Gastrocnemius medialis (tissue), 4 donors: ENCODE measurements around the gene NUDT14. TPM values are rescaled to one million over a fixed set of nuclear protein-coding genes. Genes with fewer than 3 reads are reported as not detected.
A peak's percentile ranks its signal among the peaks of the same experiment; 100 is the strongest.

ENCODE experiments used
- ATAC-seq, 2 donors: fragments of 150-250 bp; one replicate each; pipeline ENCODE4 v1.9.1; 2016
- DNase-seq, 2 donors: peaks; one replicate each; pipeline ENCODE4 v3.0.0-alpha.2; 2019
- H3K27ac ChIP-seq, 4 donors: fragments of 200-600 bp; sonication (generic); 1 replicate in 1 of 4; 2 replicates in 3 of 4; pipeline ENCODE4 v1.5.1; 2016 to 2018; ENCODE audit warnings: mild to moderate bottlenecking in 2 of 4, moderate library complexity in 1 of 4
- H3K27me3 ChIP-seq, 3 donors: fragments of 200-600 bp; sonication (generic) in 2 of 3; 1 replicate in 1 of 3; 2 replicates in 2 of 3; pipeline versions ENCODE4 v1.5.1 to v1.6.0; 2016 to 2019; ENCODE audit warnings: mild to moderate bottlenecking in 1 of 3, moderate library complexity in 1 of 3
- H3K36me3 ChIP-seq, 2 donors: fragments of 200-600 bp; sonication (generic) in 1 of 2; one replicate each; pipeline ENCODE4 v1.5.1; 2017 to 2018
- H3K4me1 ChIP-seq, 2 donors: fragments of 200-600 bp; sonication (generic) in 1 of 2; one replicate each; pipeline ENCODE4 v1.5.1; 2016 to 2017; ENCODE audit warnings: mild to moderate bottlenecking in 2 of 2
- H3K4me3 ChIP-seq, 4 donors: fragments of 200-600 bp; sonication (generic) in 3 of 4; 1 replicate in 1 of 4; 2 replicates in 3 of 4; pipeline ENCODE4 v1.5.1; 2016 to 2019; ENCODE audit warnings: mild to moderate bottlenecking in 2 of 4
- H3K9me3 ChIP-seq, 3 donors: fragments of 200-600 bp; sonication (generic) in 2 of 3; 1 replicate in 1 of 3; 2 replicates in 2 of 3; pipeline ENCODE4 v1.5.1; 2016 to 2019
- POLR2A ChIP-seq, 2 donors: fragments of 450-650 bp; IDR thresholded peaks; one replicate each; pipeline ENCODE4 v1.6.1; 2017; ENCODE audit warnings: antibody characterized with exemption in 2 of 2, mild to moderate bottlenecking in 2 of 2, moderate library complexity in 2 of 2
- in situ Hi-C, 4 donors: fragments of 200-750 bp; cut with MboI; loops; one replicate each; pipeline versions ENCODE4 v1.15.0 to v1.8.0; 2017; ENCODE audit warnings: low sequenced_read_pairs in 4 of 4
- intact Hi-C: fragments of 100-400 bp; cut with DNase I; formaldehyde crosslinking; loops from one replicate; pipeline ENCODE4 v1.15.1; 2023; ENCODE audit warnings: low total_unique reads
- total RNA-seq, 4 donors: library from RNA; depleted of rRNA; stranded (reverse); fragments of >200 nt; gene quantifications; one replicate each; pipeline versions ENCODE4 v1.1.0 to v1.2.3, GENCODE V29; 2016
- TF ChIP-seq, protein P1 (sequence below), 5 experiments: fragments of 450-650 bp in 3 of 5; fragments of 200-600 bp in 2 of 5; sonication (generic) in 2 of 5; IDR thresholded peaks in 4 of 5; conservative IDR thresholded peaks in 1 of 5; 1 replicate in 4 of 5; 2 replicates in 1 of 5; pipeline ENCODE4 v1.5.1; 2016 to 2019; ENCODE audit warnings: antibody characterized with exemption in 5 of 5, mild to moderate bottlenecking in 3 of 5, moderate library complexity in 3 of 5

NUDT14 gene
- total RNA-seq, 4 donors from 2014 or later = 11.0 to 25.5 (median 16.4) TPM

DNA sequence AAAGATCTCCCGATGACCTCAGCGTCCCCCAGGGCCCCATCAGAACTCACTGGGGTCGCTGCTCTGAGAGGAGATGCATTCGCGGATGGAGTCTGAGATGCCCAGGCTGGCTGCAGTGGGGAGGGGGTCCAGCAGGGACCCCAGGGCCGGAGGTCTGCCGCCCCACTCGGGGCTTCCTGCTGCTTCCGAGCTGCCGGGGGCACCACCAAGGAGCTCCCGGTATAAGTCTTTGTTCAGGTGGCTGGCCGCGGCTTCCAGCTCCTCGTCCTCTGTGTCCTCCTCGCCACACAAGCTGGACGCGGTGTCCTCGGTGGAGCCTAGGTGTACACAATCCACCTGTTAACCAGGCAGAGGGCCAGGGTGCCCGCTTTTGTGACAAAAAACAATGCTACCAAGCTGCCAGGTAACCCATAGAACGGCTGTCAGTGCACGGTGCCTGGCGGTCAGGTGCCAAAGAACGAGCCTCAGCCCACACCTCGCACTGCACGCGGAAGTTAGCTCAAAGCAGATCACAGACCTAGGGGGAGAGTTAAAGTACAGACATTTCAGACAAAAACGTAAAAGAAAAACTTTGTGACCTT, 40.6 kb upstream of the NUDT14 start:
- H3K27me3 ChIP-seq = no peaks in the 10 kb centered on the region
- TF ChIP-seq, protein P1, sequence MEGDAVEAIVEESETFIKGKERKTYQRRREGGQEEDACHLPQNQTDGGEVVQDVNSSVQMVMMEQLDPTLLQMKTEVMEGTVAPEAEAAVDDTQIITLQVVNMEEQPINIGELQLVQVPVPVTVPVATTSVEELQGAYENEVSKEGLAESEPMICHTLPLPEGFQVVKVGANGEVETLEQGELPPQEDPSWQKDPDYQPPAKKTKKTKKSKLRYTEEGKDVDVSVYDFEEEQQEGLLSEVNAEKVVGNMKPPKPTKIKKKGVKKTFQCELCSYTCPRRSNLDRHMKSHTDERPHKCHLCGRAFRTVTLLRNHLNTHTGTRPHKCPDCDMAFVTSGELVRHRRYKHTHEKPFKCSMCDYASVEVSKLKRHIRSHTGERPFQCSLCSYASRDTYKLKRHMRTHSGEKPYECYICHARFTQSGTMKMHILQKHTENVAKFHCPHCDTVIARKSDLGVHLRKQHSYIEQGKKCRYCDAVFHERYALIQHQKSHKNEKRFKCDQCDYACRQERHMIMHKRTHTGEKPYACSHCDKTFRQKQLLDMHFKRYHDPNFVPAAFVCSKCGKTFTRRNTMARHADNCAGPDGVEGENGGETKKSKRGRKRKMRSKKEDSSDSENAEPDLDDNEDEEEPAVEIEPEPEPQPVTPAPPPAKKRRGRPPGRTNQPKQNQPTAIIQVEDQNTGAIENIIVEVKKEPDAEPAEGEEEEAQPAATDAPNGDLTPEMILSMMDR (IDR thresholded peaks at IDR 0.05 in 4 of 5, conservative IDR thresholded peaks at IDR 0.05 in 1 of 5) = no peak
- TF ChIP-seq POLR2A (IDR thresholded peaks at IDR 0.05) = no peak
- in situ Hi-C loops (loop anchor here in 1 of 4 donors (25.0 kb wide), 1 partner anchor 116 kb away; no protein-coding TSS in a partner anchor), intact Hi-C loops (no loop called here)
- H3K9me3 ChIP-seq = no peaks in the 10 kb centered on the region
- H3K27ac ChIP-seq = no peak overlapping the region
- DNase-seq (no peak), ATAC-seq (no peak)
- peaks cover 0 to 4% of the 10 kb centered on the region in 2 donors for H3K4me1 ChIP-seq
- H3K4me3 ChIP-seq = no peak overlapping the region
- H3K36me3 ChIP-seq = peaks cover 0 to 51% of the 10 kb centered on the region in 2 donors

DNA sequence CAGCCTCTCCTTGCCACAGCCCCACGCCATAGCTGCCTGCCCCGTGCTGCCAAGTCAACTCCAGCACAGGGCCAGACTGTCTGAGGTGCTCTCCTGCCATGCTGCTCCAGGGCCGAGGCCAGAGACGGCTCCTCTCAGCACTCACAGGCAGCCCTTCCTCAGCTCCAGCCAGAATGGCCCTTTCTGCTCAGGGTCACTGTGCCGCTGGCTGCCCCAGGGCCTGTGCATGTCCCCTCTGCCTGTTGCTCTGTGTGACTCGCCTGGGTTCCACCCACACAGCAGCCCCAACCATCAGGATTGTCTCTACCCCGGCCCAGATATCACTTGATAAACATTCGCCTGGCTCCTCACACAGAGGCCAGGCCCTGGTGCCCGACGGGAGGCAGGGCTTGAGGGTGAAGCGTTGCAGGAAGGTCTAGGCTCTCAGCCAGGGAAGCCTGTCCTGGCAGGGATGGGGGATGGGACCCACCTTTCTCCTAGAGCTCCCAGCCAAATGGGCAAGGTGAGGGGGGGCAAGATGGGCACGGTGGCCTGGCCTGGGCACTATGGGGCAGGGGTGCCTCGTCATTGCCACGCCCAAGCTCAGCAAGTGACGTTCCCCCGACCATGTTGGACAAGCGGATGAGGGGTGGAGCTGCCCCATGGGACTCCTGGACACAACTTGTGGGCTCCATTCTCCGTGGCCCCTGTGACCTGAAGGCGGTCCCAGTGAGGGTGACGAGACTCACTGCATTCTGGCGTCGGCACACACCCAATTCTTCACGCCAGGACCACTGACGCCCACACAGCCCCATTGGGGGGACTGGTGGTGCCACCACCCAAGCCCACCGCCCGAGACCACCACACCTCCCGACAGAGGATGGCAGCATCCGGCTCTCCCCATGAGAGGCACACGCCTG, 39.8 kb upstream of the NUDT14 start:
- no peaks in the 10 kb centered on the region for H3K27me3 ChIP-seq
- no peak overlapping the region for H3K4me3 ChIP-seq
- intact Hi-C loops = no loop called here
- DNase-seq (peak in 1 of 2 donors; percentile 10), ATAC-seq (no peak)
- TF ChIP-seq, protein P1 (IDR thresholded peaks at IDR 0.05 in 4 of 5, conservative IDR thresholded peaks at IDR 0.05 in 1 of 5) = no peak
- no peak for TF ChIP-seq POLR2A (IDR thresholded peaks at IDR 0.05)
- no peak overlapping the region for H3K27ac ChIP-seq
- H3K4me1 ChIP-seq = peaks cover 0 to 4% of the 10 kb centered on the region in 2 donors
- H3K36me3 ChIP-seq = peaks cover 0 to 47% of the 10 kb centered on the region in 2 donors
- no peaks in the 10 kb centered on the region for H3K9me3 ChIP-seq
- in situ Hi-C loops = loop anchor here in 1 of 4 donors (25.0 kb wide), 1 partner anchor 116 kb away; no protein-coding TSS in a partner anchor

DNA sequence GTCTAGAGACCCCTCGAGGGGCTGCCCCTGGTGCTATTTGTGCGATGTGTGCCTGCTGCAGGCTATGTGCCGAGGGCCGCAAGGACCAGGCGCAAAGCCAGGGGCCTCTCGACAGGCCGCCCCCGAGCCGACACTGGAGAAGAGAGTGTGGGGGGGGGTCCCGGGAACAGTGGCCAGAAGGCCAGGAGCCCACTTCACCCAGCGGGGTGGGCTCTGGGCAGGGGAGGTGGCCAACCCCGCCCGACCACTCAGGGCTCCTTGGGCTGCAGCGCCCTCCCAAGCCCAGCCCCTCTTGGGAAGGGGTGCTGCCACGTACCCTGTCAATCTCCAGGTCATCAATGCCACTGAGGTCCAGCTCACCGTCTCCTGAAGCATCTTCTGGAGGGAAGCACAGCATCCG, 38.6 kb upstream of the NUDT14 start:
- H3K4me1 ChIP-seq = peaks cover 0 to 4% of the 10 kb centered on the region in 2 donors
- intact Hi-C loops (no loop called here), in situ Hi-C loops (loop anchor here in 1 of 4 donors (25.0 kb wide), 1 partner anchor 118 kb away; no protein-coding TSS in a partner anchor)
- TF ChIP-seq, protein P1 (IDR thresholded peaks at IDR 0.05 in 4 of 5, conservative IDR thresholded peaks at IDR 0.05 in 1 of 5) = no peak
- no peak for TF ChIP-seq POLR2A (IDR thresholded peaks at IDR 0.05)
- no peaks in the 10 kb centered on the region for H3K27me3 ChIP-seq
- DNase-seq (no peak), ATAC-seq (no peak)
- H3K36me3 ChIP-seq = peaks cover 0 to 40% of the 10 kb centered on the region in 2 donors
- H3K27ac ChIP-seq = no peak overlapping the region
- no peak overlapping the region for H3K4me3 ChIP-seq
- H3K9me3 ChIP-seq = no peaks in the 10 kb centered on the region

DNA sequence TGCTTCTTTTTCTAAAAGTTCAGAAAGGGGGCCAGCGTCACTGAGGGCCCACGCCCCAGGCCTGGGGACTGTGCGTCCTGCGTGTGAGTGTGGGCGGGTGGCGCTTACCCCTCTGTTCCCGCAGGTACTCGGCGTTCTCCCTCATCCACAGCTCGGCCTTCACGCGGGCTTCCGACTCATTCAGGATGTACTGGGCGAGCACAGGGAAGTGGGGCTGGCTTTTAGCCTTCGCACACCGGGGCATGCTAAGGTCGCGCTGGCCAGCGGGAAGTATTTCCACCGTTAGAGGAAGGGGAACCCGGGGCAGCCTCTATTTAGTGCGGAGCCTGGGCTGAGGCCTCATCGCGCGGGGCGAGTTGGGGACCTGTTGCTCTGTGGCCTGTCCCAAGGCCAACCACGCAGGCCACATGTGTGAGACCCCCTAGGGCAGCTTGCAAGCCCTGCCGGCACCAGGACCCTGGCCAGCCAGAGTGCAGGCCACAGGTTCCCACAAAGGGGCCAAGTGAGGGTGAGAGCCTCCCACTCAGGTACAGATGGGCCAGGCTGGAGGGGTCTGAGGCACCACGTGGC, 38.0 kb upstream of the NUDT14 start:
- H3K4me1 ChIP-seq = no peaks in the 10 kb centered on the region
- no peaks in the 10 kb centered on the region for H3K9me3 ChIP-seq
- ATAC-seq = no peak
- H3K36me3 ChIP-seq = peaks cover 0 to 40% of the 10 kb centered on the region in 2 donors
- in situ Hi-C loops (loop anchor here in 1 of 4 donors (25.0 kb wide), 1 partner anchor 118 kb away; no protein-coding TSS in a partner anchor), intact Hi-C loops (no loop called here)
- no peak overlapping the region for H3K4me3 ChIP-seq
- TF ChIP-seq, protein P1 (IDR thresholded peaks at IDR 0.05 in 4 of 5, conservative IDR thresholded peaks at IDR 0.05 in 1 of 5) = no peak
- TF ChIP-seq POLR2A (IDR thresholded peaks at IDR 0.05) = no peak
- H3K27me3 ChIP-seq = no peaks in the 10 kb centered on the region
- no peak overlapping the region for H3K27ac ChIP-seq
- no peak for DNase-seq
